ENCODE measurements around the gene FECH. TPM values are rescaled to one million over a fixed set of nuclear protein-coding genes. Genes with fewer than 3 reads are reported as not detected.
A peak's percentile ranks its signal among the peaks of the same experiment; 100 is the strongest.

Gene FECH
- total RNA-seq, 2 donors from 2014 or later, result 27.6 to 31.7 TPM

GRCh38 chr18:57584444-57584843 lies 2.1 kb downstream of the FECH start:
- no peaks in the 10 kb centered on the region for H3K9me3 Mint-ChIP-seq

GRCh38 chr18:57583297-57583835 lies 3.1 kb downstream of the FECH start:
- Mint-ChIP-seq H3K27me3 (ENCODE audit: insufficient read depth) (no peaks in the 10 kb centered on the region), H3K27ac (peak overlapping the region; percentile 2), H3K36me3 (ENCODE audit: low read depth) (peaks cover 26% of the 10 kb centered on the region), H3K4me3 (no peak overlapping the region), H3K4me1 (peaks cover 21% of the 10 kb centered on the region), H3K9me3 (no peaks in the 10 kb centered on the region)
- Histone ChIP-seq H3K27me3 (ENCODE audit: control insufficient read depth, insufficient read depth, low read length, poor library complexity, severe bottlenecking) (no peaks in the 10 kb centered on the region), H3K36me3 (ENCODE audit: control insufficient read depth, insufficient read depth, low read length) (peaks cover 16% of the 10 kb centered on the region), H3K9ac (ENCODE audit: extremely low read depth, low read length, poor library complexity, severe bottlenecking) (no peak overlapping the region), H3K9me3 (ENCODE audit: control insufficient read depth, low read length) (no peaks in the 10 kb centered on the region), H3K4me3 (ENCODE audit: low read length) (no peak overlapping the region), H3K27ac (ENCODE audit: low read depth, low read length) (no peak overlapping the region), H3K4me1 (ENCODE audit: control insufficient read depth, insufficient read depth, low read length) (peaks cover 9% of the 10 kb centered on the region)
- WGBS, 2 experiments (ENCODE audit: insufficient coverage in 1 of 2, insufficient read length in 1 of 2), result 94 to 100% methylated on average over 7 to 11 of the region's 11 CpGs
- no peak for DNase-seq
- TF ChIP-seq CTCF (conservative IDR thresholded peaks at IDR 0.05), result no peak

More at GRCh38 chr18:57584444-57584843, 2.1 kb downstream of the FECH start:
- Histone ChIP-seq H3K36me3 (ENCODE audit: control insufficient read depth, insufficient read depth, low read length) (peaks cover 13% of the 10 kb centered on the region), H3K4me3 (ENCODE audit: low read length) (no peak overlapping the region), H3K27ac (ENCODE audit: low read depth, low read length) (no peak overlapping the region), H3K4me1 (ENCODE audit: control insufficient read depth, insufficient read depth, low read length) (peaks cover 12% of the 10 kb centered on the region), H3K9ac (ENCODE audit: extremely low read depth, low read length, poor library complexity, severe bottlenecking) (no peak overlapping the region), H3K9me3 (ENCODE audit: control insufficient read depth, low read length) (no peaks in the 10 kb centered on the region), H3K27me3 (ENCODE audit: control insufficient read depth, insufficient read depth, low read length, poor library complexity, severe bottlenecking) (no peaks in the 10 kb centered on the region)
- Mint-ChIP-seq H3K27ac (no peak overlapping the region), H3K4me3 (no peak overlapping the region), H3K36me3 (ENCODE audit: low read depth) (peaks cover 22% of the 10 kb centered on the region), H3K27me3 (ENCODE audit: insufficient read depth) (no peaks in the 10 kb centered on the region), H3K4me1 (peaks cover 26% of the 10 kb centered on the region)
- 86% methylated on average over 1 of the region's 3 CpGs; no CpG with 5 or more reads in 1 of the 2 experiments for WGBS, 2 experiments (ENCODE audit: insufficient coverage in 1 of 2, insufficient read length in 1 of 2)
- no peak for DNase-seq
- no peak for TF ChIP-seq CTCF (conservative IDR thresholded peaks at IDR 0.05)

- H3K4me3 ChIP-seq (ENCODE audit: low read length), result no peak overlapping the region
- WGBS, 2 experiments (ENCODE audit: insufficient coverage in 1 of 2, insufficient read length in 1 of 2), result 89 to 100% methylated on average over 1 to 5 of the region's 5 CpGs
These were observed 5.1 kb downstream of the FECH start for GRCh38 chr18:57581301-57581934.

More at GRCh38 chr18:57581301-57581934, 5.1 kb downstream of the FECH start:
- Histone ChIP-seq H3K9me3 (ENCODE audit: control insufficient read depth, low read length) (no peaks in the 10 kb centered on the region), H3K36me3 (ENCODE audit: control insufficient read depth, insufficient read depth, low read length) (peaks cover 21% of the 10 kb centered on the region), H3K27ac (ENCODE audit: low read depth, low read length) (no peak overlapping the region), H3K4me1 (ENCODE audit: control insufficient read depth, insufficient read depth, low read length) (peaks cover 5% of the 10 kb centered on the region), H3K27me3 (ENCODE audit: control insufficient read depth, insufficient read depth, low read length, poor library complexity, severe bottlenecking) (no peaks in the 10 kb centered on the region), H3K9ac (ENCODE audit: extremely low read depth, low read length, poor library complexity, severe bottlenecking) (no peak overlapping the region)
- peaks cover 30% of the 10 kb centered on the region for H3K36me3 Mint-ChIP-seq (ENCODE audit: low read depth)
- H3K27ac Mint-ChIP-seq, result no peak overlapping the region
- H3K4me3 Mint-ChIP-seq, result no peak overlapping the region
- H3K9me3 Mint-ChIP-seq, result no peaks in the 10 kb centered on the region
- no peak for TF ChIP-seq CTCF (conservative IDR thresholded peaks at IDR 0.05)
- H3K27me3 Mint-ChIP-seq (ENCODE audit: insufficient read depth), result no peaks in the 10 kb centered on the region
- H3K4me1 Mint-ChIP-seq, result peaks cover 13% of the 10 kb centered on the region
- DNase-seq, result no peak
